ENCODE data around the gene RGS12. TPM values are rescaled to one million over a fixed set of nuclear protein-coding genes. Genes with fewer than 3 reads are reported as not detected.

The RGS12 gene
- total and polyA plus RNA-seq, 2 of the 8 experiments (the other 6 are each of a cell fraction or from before 2014, with no cell fraction given): 6.0 to 16.4 TPM

GRCh38 chr4:3290889-3291321 is 1.9 kb upstream of the RGS12 start (continued):
- TF ChIP-seq TAF7 (optimal IDR thresholded peaks at IDR 0.05; ENCODE audit: borderline replicate concordance, low read depth, low read length) (no peak), NRF1 (IDR thresholded peaks at IDR 0.05; ENCODE audit: low read depth, low read length) (no peak), SP2 (IDR thresholded peaks at IDR 0.05; ENCODE audit: low read length) (no peak)

All from H1 (cell line).